Tibial nerve (tissue), 3 donors: Measurements from ENCODE around the gene SLC9C1.

ENCODE experiments used
- CTCF ChIP-seq, 5 experiments: fragments of 200-600 bp in 3 of 5; fragments of 450-650 bp in 2 of 5; sonication (generic) in 3 of 5; IDR thresholded peaks; one replicate each; pipeline ENCODE4 v1.5.1; 2016 to 2019; ENCODE audit warnings: antibody characterized with exemption in 5 of 5, mild to moderate bottlenecking in 3 of 5, moderate library complexity in 2 of 5
- POLR2A ChIP-seq, 2 donors: fragments of 450-650 bp; IDR thresholded peaks; one replicate each; pipeline ENCODE4 v1.6.1; 2017; ENCODE audit warnings: antibody characterized with exemption in 2 of 2, mild to moderate bottlenecking in 2 of 2, moderate library complexity in 2 of 2

GRCh38 chr3:112297714-112298113 lies 3.7 kb upstream of the SLC9C1 start:
- no peak for TF ChIP-seq CTCF (IDR thresholded peaks at IDR 0.05)
- no peak for TF ChIP-seq POLR2A (IDR thresholded peaks at IDR 0.05)
